Posterior cingulate gyrus (tissue), 11 donors: ENCODE results near the gene PTEN.
"Not testable (repeated sequence)": the region's sequence is repeated elsewhere in the genome, so short reads cannot be mapped to it uniquely, and the experiment has no call there.

Source experiments
- DNase-seq, 10 donors: peaks; one replicate each; pipeline versions ENCODE4 v3.0.0 to v3.0.0-alpha.2; 2020 to 2021; ENCODE audit warnings: mixed read lengths in 3 of 10
- intact Hi-C: fragments of 100-400 bp; cut with DNase I; formaldehyde crosslinking; loops from one replicate; pipeline ENCODE4 v1.15.1; 2023

Gene PTEN

DNA sequence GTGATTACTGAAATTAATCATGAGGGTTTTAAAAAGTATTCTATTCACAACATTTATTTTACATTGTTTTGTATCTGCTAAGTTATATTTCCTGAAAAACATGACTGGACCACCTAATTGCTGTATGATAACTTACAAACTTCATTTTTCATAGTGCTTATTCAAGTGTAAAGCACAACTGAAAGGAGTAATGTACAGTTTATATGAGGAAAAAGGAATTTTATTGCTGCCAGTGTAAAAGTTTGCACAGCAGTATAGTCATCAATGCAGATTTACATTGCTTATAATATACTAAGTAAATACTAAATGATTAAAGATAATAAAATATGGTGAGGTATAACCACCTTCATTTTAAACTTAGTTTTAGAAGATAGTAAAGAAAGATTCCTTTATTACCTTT lies 4.0 kb downstream of the PTEN start:
- intact Hi-C loops = loop anchor here (10.0 kb wide), 1 partner anchor 247 kb away; no protein-coding TSS in a partner anchor

DNA sequence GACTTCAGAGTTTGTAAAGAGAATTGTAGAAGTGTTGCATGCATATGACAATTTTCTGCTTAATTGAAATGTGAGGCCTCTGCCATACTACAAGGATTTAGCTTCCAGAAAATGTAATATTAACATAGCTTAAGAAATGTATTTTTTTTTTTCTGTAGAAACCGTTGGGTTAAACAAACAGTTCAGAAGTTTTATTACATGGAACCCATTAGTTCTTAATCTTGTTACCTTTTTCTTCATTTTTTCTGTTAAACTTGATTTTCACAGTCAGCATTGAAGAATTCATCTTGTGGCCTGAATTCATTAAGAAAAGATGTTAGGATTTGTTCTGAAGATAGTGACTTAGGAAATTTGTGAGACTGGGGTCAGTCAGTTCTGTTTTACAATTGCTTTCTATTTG lies 4.9 kb downstream of the PTEN start:
- DNase-seq = no peak
- intact Hi-C loops = loop anchor here (10.0 kb wide), 1 partner anchor 247 kb away; no protein-coding TSS in a partner anchor

More for the DNA sequence above, 4.0 kb downstream of the PTEN start:
- no peak for DNase-seq

DNA sequence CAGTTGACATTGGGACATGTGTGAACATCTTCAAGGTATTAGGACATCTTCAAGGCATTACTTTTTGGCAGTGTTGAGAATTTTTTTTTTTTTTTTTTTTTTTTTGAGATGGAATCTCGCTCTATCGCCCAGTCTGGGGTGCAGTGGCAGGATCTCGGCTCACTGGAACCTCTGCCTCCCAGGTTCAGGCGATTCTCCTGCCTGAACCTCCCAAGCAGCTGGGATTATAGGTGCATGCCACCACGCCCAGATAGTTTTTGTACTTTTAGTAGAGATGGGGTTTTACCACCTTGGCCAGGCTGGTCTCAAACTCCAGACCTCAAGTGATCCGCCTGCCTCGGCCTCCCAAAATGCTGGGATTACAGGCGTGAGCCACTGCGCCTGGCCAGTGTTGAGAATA lies 5.7 kb downstream of the PTEN start:
- intact Hi-C loops = loop anchor here (10.0 kb wide), 1 partner anchor 246 kb away; no protein-coding TSS in a partner anchor
- DNase-seq = not testable (repeated sequence)

DNA sequence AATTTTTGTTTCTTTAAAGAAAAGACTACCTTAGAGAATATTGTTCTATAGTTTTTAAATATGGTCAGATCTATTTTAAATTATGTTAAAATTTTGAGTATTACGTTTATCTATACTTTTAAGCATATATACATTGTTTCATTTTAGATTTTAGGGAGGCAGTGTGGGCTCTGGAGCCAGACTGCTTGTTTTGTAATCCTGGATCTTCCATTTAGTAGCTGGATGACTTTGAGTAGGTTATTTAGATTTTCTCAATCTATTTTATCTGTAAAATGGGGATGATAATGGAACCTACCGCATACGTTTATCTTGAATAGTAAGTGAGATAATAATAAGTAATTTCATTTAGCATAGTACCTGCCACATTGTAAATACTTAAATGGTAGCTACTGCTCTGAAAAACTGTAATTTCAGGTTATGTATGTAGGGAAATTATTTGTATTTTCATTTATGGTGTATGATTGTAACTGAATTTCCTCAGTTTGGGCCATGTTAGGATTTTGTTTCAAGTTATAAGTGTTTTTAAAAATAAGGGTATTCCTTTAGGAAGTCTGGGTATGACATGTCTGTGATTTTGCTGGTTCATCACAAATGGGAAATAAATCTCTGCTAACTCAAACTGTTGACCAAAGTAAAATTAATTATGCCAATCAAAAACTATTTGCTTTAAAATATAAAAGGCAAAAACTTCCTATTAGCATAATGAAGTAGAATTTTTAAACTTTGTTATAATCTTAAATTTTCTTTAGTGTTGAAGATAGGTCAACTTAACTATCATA lies 6.5 kb downstream of the PTEN start:
- intact Hi-C loops = loop anchor here (10.0 kb wide), 1 partner anchor 245 kb away; no protein-coding TSS in a partner anchor
- DNase-seq = no peak

DNA sequence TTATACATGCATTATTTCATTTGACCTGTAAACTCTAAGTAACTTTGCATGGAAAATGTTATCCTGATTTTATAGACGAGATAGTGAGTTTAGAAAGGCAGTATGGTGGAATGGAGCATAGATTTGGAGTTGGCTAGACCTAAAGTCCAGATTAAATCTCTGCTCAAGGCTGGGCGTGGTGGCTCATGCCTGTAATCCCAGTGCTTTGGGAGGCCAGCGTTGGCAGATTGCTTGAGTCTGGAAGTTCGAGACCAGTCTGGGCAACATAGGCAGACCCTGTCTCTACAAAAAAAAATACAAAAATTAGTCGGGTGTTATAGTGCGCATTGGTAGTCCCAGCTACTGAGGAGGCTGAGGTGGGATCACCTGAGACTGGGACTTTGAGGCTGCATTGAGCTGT lies 9.4 kb downstream of the PTEN start:
- intact Hi-C loops = no loop called here

DNA sequence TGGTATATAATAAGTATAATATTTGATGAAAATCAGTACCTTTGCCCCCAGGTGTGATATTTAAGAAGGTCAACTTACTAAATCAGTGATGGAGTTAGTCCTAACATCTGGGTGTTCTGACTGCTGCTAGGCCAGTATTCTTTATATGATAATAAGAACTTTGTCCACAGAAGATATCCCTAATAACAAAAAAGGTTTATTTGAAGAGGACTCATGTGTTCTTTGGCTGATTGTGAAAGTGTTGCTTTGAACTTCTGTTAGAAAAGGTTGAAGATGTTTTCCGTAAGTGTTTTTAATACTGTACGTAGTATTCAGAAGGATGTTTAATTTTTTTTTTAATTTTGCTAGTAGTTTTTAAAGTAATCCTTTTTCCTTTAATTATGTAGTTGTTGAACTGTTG lies 10.2 kb downstream of the PTEN start:
- intact Hi-C loops = no loop called here
- no peak for DNase-seq

More for the DNA sequence above, 9.4 kb downstream of the PTEN start:
- no peak for DNase-seq

DNA sequence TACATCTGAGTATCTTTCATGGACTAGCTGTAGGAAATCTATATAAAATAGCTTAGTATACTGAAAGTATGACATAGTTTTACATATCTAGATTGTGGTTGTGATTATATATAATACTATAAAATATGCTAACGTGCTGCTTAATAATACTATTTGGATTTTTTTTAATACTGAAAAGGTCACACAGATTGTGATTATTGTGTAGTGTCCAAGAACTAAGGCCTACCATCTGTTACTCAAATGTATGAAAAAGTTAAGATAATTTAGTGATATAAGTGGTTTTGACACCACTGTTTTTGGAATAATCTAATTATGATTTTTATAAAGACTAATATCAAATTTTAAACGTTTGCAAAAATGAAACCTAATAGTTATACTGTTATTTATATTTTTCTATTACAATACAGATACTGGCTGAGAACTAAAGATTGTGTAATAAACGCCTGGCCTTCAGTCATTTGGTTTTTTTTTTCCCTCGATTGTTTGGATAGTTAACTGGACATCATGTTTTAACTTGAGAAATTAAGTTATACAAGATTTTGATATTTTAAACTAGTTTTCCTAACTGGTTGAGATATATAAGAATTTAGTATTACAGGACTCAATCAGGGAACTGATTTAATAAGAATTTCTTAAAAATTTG lies 12.6 kb downstream of the PTEN start:
- no peak for DNase-seq
- intact Hi-C loops = no loop called here

DNA sequence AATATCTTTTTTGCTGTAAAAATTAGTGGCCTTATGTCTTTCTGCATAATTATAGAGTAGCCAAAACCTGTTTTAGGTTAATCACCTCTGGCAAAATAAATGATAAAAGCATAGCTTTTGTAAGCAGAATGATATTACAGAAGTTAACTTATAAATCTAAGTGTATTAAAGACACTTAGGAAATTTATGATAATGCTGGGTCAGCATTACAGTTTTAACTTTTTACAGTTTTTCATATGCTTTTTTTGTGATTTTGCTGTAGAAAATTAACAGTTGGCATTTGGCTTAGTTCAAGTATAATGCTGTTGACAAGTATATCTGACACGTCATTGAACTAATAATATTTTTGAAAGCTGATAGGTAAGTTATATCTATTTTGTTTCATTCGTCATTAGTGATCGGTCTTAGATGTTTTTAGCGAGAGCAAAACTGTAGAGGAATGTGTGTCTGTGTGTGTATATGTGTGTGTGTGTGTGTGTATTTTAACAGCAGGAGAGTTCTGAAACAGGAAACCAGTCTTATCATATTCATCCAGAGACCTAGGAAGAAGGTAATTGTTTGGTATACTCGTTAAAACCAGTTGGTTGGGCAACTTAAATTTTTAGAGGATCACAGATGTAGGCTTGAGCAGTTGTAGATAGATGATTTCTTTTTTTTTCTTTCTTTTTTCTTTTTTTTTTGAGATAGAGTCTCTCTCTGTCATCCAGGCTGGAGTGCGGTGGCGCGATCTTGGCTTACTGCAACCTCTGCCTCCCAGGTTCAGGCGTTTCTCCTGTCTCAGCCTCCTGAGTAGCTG lies 15.4 kb downstream of the PTEN start:
- DNase-seq = no peak
- intact Hi-C loops = no loop called here

DNA sequence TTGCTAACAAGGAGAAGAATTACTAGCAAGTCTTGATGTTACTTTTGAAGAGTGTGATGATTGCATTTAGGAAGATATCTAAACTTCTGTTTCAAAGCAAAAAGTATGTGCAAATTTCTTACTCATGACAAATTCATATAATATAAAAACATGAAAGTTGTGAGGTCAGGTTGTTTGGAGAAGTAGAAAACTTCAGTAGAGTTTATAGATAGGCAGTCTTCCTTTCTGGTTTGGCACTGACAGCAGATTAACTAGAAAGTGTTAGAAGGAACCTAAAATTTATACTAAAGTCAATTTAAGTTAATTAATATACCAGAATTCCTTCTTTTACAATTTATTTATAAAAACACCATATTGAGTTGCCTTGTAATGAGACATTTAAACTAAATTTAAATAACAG lies 16.9 kb downstream of the PTEN start:
- intact Hi-C loops = no loop called here
- DNase-seq = no peak

DNA sequence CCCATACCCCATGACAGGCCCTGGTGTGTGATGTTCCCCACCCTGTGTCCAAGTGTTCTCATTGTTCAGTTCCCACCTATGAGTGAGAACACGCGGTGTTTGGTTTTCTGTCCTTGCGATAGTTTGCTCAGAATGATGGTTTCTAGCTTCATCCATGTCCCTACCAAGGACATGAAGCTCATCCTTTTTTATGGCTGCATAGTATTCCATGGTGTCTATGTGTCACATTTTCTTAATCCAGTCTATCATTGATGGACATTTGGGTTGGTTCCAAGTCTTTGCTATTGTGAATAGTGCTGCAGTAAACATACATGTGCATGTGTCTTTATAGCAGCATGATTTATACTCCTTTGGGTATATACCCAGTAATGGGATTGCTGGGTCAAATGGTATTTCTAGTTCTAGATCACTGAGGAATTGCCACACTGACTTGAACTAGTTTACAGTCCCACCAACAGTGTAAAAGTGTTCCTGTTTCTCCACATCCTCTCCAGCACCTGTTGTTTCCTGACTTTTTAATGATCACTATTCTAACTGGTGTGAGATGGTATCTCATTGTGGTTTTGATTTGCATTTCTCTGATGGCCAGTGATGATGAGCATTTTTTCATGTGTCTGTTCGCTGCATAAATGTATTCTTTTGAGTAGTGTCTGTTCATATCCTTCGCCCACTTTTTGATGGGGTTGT lies 18.1 kb downstream of the PTEN start:
- intact Hi-C loops, DNase-seq: not testable (repeated sequence)

DNA sequence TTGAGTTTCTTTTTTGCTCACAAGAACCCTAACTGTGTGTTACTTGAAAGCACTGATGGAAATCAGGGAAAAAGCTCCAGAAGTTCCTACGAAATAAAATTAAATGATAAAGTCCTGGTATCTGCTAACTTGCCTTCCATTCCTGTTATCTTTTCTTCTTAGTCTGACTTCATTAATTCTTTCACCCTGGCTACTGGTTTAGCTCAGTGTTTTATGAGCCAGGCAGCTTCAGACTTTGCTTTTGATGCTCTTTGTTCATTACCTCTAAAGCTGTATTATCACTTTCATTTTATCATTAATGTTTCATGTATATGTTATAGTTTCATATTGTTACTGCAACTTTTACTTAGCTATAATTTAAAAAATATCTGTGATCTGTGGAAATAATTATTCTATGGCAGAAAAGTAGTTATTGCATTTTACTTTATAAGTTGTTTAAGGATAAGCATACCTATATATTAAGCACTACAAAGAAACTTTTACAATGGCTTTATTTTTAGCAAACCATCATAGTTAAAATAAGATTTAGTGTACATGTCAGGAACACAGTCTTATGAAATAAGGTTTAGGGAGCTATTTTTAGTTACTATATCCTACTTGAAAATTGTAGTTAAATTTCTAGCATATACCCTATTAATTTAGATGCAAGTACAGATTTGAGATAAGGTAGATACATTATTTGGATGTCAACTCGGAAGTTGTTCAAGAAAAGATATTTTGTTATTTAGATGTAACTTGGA lies 19.3 kb downstream of the PTEN start:
- intact Hi-C loops = no loop called here
- no peak for DNase-seq

DNA sequence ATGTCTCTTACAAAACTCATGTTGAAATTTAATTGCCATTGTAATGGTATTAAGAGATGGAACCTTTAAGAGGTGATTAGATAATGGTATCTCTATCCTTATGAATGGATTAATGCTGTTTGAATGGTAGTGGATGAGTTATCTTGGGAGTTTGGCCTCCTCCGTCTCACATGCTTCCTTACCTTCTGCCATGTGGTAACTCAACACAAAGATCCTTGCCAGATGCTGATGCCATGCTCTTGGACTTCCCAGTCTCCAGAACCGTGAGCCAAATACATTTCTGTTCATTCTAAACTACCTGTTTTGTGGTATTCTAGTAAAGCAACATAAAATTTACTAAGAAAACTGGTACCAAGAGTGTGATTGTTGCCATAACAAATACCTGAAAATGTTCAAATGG lies 23.2 kb downstream of the PTEN start:
- no peak for DNase-seq
- intact Hi-C loops = no loop called here

DNA sequence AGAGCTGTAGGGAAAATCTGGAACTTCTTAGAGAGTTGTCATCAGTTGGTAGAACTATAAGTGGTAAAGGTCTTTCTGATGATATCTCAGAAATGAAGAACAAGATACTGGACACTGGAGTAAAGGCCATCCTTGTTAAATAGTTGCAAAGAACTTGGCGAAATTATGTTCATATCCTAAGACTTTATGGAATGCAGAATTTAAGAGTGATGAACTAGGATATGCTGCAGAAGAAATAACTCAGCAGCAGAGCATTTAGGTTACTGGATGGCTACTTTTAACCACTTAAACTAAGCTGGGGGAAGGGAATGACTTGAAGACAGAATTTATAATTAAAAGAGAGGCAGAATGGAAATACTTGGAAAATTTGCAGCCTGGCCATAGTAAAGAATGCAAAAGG lies 23.7 kb downstream of the PTEN start:
- intact Hi-C loops = no loop called here
- no peak for DNase-seq

DNA sequence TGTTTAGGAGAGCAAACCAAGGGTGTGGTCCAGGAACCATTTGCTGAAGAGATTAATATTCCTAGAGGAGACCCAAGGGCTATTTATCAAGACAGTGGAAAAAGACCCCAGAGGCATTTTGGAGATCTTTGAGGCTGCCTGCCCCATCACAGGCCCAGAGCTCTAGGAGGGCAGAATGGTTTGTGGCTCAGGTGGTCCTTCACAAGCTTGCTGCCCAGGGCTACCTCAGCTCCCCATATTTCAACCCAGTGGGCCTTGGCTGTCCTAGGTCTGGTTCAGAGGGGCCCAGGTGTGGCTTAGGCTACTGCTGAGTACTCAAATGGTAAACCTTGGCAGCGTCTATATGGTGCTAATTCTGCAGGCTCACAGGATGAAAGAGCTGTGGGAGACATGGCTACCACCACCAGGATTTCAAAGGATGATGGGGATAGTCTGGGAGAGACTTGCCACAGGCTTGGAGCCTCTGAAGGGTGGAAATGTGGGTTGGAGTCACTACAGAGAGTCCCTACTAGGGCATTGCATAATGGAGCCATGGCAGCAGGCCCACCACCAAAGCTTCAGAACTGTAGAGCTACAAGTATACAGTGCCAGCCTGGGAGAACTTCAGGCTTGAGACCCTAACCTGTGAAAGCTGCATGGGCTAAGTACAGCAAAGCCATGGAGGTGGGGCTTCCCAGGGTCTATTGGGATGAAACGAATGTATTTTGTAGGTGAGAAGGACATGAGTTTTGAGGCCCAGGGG lies 24.3 kb downstream of the PTEN start:
- intact Hi-C loops = no loop called here
- peak in 1 of 10 donors; percentile 26 for DNase-seq

DNA sequence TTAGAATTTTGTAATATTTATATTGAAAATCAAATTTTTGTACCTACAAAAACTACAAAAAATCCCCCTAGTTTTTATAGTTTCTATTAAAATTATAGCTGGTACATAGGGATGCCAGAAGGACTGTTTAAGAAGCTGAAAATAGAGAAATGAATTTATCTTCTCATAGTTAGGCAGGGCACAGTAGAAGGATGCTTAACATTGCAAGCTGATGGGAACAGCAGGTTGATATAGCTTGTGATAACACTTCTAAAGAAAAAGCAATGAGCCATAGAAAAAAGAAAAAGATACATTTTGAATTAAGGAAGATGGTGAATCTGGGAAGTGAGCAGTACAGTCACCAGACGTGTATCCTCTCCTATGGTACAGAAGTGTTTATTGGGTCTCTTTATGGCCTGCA lies 32.0 kb downstream of the PTEN start:
- intact Hi-C loops = no loop called here
- no peak for DNase-seq

DNA sequence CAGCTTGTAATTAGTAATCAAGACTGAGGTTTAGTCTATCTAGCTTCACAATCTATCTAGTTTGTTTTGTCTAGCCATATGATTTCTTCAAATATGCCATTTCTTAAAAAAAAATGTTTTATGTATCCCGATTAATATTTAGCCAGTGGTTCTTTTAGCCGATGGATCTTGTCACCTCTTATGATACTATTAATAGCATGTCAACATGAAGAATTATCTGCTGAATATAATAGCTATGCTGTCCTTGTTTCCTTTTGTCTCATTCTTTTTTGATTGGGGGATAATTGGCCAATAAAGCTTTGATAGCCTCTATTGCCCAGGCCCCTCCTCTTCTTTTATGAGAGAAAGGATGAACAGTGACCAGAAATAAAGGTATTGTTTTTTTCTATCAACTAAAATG lies 32.8 kb downstream of the PTEN start:
- intact Hi-C loops = no loop called here
- no peak for DNase-seq

DNA sequence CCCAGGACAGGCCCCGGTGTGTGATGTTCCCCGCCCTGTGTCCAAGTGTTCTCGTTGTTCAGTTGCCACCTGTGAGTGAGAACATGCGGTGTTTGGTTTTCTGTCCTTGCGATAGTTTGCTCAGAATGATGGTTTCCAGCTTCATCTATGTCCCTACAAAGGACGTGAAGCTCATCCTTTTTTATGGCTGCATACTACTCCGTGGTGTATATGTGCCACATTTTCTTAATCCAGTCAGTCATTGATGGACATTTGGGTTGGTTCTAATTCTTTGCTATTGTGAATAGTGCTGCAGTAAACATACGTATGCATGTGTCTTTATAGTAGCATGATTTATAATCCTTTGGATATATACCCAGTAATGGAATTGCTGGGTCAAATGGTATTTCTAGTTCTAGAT lies 34.5 kb downstream of the PTEN start:
- intact Hi-C loops, DNase-seq: not testable (repeated sequence)

DNA sequence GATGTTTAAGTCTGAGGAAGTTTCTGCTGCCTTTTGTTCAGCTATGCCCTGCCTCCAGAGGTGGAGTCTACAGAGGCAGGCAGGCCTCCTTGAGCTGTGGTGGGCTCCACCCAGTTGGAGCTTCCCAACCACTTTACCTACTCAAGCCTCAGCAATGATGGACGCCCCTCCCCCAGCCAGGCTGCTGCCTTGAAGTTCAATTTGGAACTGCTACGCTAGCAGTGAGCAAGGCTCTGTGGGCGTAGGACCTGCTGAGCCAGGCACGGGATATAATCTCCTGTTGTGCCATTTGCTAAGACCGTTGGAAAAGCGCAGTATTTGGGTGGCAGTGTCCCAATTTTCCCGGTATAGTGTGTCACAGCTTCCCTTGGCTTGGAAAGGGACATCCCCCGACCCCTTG lies 40.0 kb downstream of the PTEN start:
- intact Hi-C loops = not testable (repeated sequence)
- peak in 1 of 10 donors; percentile 41 for DNase-seq
